ENCODE measurements around the gene F5.

The F5 gene

DNA sequence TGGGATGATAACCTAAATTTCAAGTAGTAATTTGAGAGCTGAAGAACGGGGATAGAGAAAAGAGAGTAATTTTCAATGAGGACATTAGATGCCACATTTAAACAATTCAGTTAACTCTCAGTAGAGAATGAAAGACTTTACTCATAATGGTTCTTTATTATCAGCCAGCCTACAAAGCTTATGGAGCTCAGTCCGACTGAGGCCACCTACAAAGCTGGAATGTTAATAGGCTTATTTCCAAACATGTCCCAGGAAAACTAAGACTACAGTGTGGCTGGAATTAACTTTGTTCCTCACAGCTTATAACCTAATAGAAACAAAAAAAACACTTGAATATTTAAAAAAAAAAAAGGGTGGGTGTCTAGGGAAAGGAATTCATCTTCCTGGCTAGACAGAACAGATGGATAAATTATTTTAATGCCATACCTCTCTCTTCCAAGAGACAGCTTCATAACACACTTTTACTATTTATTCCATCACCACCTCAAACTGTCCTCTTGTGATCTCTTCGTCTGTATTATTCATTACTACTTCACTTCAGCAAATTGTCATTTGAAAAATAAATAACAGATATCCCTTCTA, 110.4 kb downstream of the F5 start:
- DNase-seq = no peak

DNA sequence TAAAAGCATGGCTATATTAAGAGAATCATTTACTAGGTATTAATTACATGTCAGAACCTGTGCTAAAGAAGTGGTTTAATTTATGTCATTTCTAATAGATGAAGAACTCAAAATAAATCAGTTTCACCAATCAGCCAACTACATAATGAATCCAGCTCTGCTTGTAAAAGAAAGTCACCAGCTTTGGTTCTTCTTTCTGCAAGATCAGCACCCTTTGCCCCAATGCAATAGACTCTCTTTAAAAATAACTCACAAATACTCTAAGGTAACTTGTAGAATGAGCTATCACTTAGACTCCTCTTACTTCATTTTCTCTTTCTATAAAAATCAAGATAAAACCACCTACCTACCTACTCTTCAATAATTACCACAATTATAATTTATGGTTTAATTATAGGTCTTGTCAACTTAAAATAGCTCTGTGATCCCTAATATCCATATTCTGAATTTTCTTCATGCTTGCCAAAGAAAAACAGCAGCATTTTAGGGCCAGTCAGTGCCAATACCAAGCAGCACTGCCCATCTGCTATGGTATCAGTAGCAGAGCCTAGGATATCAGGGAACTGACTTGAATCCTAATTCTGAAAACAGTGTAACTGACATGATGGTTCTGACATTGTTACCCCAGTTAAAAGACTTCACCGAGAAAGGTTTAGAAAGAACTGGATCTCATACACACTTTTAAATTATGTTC, 111.8 kb downstream of the F5 start:
- no peak for DNase-seq

DNA sequence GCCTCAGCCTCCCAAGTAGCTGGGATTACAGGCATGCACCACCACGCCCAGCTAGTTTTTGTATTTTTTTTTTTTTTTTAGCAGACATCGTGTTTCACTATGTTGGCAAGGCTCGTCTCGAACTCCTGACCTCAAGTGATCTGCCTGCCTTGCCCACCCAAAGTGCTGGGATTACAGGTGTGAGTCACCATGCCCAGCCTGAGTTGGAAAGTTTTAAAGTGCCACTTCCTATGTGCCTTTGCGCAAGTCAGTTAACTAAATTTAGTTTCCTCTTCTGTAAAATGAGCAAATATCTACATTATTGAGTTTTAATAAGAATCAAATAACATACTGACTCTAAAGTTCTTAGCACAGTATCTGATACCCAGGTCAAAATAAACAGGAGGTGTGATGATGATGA, 112.9 kb downstream of the F5 start:
- no peak for DNase-seq

DNA sequence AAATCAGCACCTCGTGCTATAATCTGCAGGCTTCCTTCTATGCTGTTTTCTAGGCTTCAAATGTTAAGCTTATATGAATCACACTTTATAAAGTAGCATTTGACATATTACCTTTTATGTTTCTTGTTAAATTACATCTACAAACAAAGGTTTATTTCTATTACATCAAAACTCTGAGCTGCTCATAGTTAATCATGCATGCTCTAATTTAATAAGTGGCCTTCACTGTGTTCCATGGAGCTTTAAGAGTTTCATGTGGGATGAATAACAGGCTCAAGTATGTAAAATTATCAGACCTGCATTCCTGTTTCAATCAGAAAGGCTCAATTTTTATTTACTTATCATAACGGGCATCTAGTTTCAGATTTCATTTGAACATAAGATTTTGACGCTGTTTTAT, 113.5 kb downstream of the F5 start:
- no peak for DNase-seq

DNA sequence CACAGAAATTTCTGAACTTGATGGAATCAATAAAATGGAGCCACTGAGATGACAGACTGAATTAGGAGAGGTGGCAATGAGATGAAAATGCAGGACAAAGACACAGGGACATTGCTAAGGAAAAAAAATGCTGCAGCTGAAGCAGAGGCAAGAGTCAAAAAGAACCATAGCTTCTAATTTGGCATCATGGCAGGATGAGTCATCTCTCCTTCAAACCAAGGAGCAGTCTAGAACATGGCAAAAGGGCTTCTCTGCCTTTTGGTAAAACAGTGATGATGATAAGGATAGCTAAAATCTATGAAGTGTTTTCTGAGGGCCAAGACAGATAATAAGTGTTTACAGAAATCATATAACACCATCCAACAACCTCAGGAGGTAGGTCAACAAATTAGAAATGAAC, 117.3 kb downstream of the F5 start:
- DNase-seq = no peak

DNA sequence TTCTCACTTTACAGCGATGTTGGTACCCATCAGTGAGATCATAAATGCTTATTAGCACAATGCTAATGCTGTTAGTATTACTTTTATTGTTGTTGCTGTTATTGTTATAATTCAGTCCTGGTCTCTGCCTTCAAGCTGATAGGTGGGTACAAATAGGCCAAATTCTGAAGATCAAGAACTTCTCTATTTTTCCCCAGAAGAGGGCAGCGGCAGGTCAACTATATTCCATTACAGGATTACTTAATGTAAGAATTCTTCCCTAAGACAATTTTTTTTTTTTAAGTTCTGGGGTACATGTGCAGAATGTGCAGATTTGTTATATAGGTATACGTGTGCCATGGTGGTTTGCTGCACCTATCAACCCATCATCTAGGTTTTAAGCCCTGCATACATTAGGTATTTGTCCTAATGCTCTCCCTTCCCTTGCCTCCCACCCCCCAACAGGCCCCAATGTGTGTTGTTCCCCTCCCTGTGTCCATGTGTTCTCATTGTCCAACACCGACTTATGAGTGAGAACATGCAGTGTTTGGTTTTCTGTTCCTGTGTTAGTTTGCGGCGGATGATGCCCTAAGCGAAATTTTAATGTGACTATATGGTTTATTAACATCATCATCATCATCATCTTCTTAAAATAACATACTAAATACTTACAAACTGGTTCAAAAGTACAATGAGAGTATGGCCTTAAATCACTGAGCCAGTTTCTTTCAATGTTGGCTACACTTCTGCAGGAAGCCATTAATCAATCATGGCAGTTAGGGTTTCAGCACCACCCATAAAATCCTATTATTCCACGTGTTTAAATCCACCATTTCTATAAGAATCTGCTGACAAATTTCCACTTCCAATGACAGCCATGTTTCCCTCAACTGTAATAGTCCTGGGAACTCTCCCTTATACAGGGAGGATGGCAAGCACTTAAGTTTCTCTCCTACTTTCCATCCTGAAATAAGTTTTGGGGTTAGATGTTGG, 119.7 kb downstream of the F5 start:
- DNase-seq = no peak

DNA sequence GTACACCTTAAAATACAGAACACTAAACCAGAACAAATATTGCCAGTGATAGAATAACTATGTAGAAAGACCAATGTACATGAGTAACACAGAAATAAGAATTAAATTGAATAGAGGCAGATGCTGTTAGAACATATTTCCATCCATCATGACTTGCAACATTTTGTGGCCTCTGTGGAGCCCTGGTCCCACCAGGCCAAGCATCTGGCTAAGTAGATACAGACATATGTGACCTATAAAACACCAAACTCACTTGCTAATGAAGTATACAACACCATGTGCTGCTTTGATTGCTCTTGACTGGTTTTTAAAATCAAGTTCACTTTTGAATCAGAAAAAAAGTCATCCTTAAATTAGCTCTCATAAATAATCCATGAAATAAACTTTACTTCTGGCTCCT, 121.0 kb downstream of the F5 start:
- no peak for DNase-seq
